Activated T-helper 1 cell treated with Interleukin-2 at 50 U/mL for 16 hours (primary cell): Measurements from ENCODE around the gene SPECC1.
"Not testable (repeated sequence)": the region's sequence is repeated elsewhere in the genome, so short reads cannot be mapped to it uniquely, and the experiment has no call there.

Experiments used
- DNase-seq: peaks from one replicate; pipeline ENCODE4 v3.0.0-alpha.2; 2020; ENCODE audit warnings: low read depth

The SPECC1 gene

GRCh38 chr17:20092973-20093626 is 83.9 kb downstream of the SPECC1 start:
- DNase-seq = no peak

- no peak for DNase-seq
These were observed 85.6 kb downstream of the SPECC1 start for GRCh38 chr17:20094777-20095176.

- DNase-seq = no peak
These were observed 86.3 kb downstream of the SPECC1 start for GRCh38 chr17:20095336-20096080.

GRCh38 chr17:20096430-20096829 is 87.3 kb downstream of the SPECC1 start:
- no peak for DNase-seq

GRCh38 chr17:20097330-20097729 is 88.2 kb downstream of the SPECC1 start:
- no peak for DNase-seq

- no peak for DNase-seq
These were observed 89.2 kb downstream of the SPECC1 start for GRCh38 chr17:20098314-20098713.

- not testable (repeated sequence) for DNase-seq
These were observed 91.6 kb downstream of the SPECC1 start for GRCh38 chr17:20100806-20101205.

GRCh38 chr17:20103454-20104446 is 94.6 kb downstream of the SPECC1 start:
- DNase-seq = no peak

GRCh38 chr17:20105539-20106280 is 96.6 kb downstream of the SPECC1 start:
- no peak for DNase-seq

- DNase-seq = not testable (repeated sequence)
These were observed 97.3 kb downstream of the SPECC1 start for GRCh38 chr17:20106446-20106845.

- DNase-seq = no peak
These were observed 99.9 kb downstream of the SPECC1 start for GRCh38 chr17:20109076-20109475.

GRCh38 chr17:20111538-20111937 is 102.4 kb downstream of the SPECC1 start:
- DNase-seq = no peak

- no peak for DNase-seq
These were observed 105.3 kb downstream of the SPECC1 start for GRCh38 chr17:20114466-20114865.

GRCh38 chr17:20116683-20117309 is 107.6 kb downstream of the SPECC1 start:
- peak; percentile 9 for DNase-seq

- DNase-seq = no peak
These were observed 109.1 kb downstream of the SPECC1 start for GRCh38 chr17:20118280-20118679.

- no peak for DNase-seq
These were observed 111.7 kb downstream of the SPECC1 start for GRCh38 chr17:20120836-20121235.

- peak; percentile 32 for DNase-seq
These were observed 112.4 kb downstream of the SPECC1 start for GRCh38 chr17:20121359-20122253.

GRCh38 chr17:20122254-20122879 is 113.2 kb downstream of the SPECC1 start:
- no peak for DNase-seq

- no peak for DNase-seq
These were observed 114.0 kb downstream of the SPECC1 start for GRCh38 chr17:20123209-20123608.

- DNase-seq = no peak
These were observed 116.6 kb downstream of the SPECC1 start for GRCh38 chr17:20125724-20126123.
